Fibroblast of the aortic adventitia (primary cell): Measurements from ENCODE around the gene MEMO1. TPM values are rescaled to one million over a fixed set of nuclear protein-coding genes. Genes with fewer than 3 reads are reported as not detected.
"Not testable (repeated sequence)": the region's sequence is repeated elsewhere in the genome, so short reads cannot be mapped to it uniquely, and the experiment has no call there.

Source experiments
- DNase-seq: peaks from one replicate; pipeline ENCODE4 v3.0.0-alpha.2; 2010; ENCODE audit warnings: low read depth
- H3K4me3 ChIP-seq: 2 replicates; pipeline ENCODE4 v1.5.1; 2011; ENCODE audit warnings: low read depth, mild to moderate bottlenecking, control low read depth, low read length, moderate library complexity
- CTCF ChIP-seq: IDR thresholded peaks from 2 replicates; pipeline ENCODE4 v1.5.1; 2011; ENCODE audit warnings: mild to moderate bottlenecking, low read length, control low read depth, inconsistent platforms; ENCODE audit not compliant: insufficient read depth
- total RNA-seq: library from RNA; depleted of rRNA; stranded (reverse); fragments of >200 nt; gene quantifications from 2 replicates; pipeline ENCODE4 v1.2.3, GENCODE V29; 2012; ENCODE audit warnings: low replicate concordance

The MEMO1 gene
- total RNA-seq, 1 donor: 41.2 TPM

GRCh38 chr2:31903109-31903780 lies 107.6 kb downstream of the MEMO1 start:
- DNase-seq: no peak
- no peak for TF ChIP-seq CTCF
- H3K4me3 ChIP-seq: no peak overlapping the region

GRCh38 chr2:31901900-31902299 lies 108.9 kb downstream of the MEMO1 start:
- TF ChIP-seq CTCF: no peak
- H3K4me3 ChIP-seq: no peak overlapping the region
- no peak for DNase-seq

DNA sequence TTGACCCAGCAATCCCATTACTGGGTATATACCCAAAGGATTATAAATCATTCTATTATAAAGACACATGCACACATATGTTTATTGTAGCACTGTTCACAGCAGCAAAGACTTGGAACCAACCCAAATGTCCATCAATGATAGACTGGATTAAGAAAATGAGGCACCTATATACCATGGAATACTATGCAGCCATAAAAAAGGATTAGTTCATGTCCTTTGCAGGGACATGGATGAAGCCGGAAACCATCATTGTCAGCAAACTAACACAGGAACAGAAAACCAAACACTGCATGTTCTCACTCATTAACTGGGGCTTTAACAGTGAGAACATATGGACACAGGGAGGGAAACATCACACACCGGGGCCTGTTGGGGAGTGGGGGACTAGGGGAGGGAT lies 110.7 kb downstream of the MEMO1 start:
- H3K4me3 ChIP-seq, DNase-seq: not testable (repeated sequence)

DNA sequence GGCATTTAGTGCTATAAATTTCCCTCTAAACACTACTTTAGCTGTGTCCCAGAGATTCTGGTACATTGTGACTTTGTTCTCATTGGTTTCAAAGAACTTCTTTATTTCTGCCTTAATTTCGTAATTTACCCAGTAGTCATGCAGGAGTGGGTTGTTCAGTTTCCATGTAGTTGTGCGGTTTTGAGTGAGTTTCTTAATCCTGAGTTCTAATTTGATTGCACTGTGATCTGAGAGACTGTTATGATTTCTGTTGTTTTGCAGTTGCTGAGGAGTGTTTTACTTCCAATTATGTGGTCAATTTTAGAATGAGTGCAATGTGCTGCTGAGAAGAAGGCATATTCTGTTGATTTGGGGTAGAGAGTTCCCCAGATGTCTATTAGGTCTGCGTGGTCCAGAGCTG lies 112.5 kb downstream of the MEMO1 start:
- not testable (repeated sequence) for H3K4me3 ChIP-seq, DNase-seq

DNA sequence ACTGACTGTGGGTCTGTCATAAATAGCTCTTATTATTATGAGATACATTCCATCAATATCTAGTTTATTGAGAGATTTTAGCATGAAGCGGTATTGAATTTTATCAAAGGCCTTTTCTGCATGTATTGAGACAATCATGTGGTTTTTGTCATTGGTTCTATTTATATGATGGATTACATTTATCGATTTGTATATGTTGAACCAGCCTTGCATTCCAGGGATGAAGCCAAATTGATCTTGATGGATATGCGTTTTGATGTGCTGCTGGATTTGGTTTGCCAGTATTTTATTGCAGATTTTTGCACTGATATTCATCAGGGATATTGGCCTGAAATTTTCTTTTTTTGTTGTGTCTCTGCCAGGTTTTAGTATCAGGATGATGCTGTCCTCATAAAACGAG lies 113.5 kb downstream of the MEMO1 start:
- not testable (repeated sequence) for DNase-seq, H3K4me3 ChIP-seq

- no peak for TF ChIP-seq CTCF
- DNase-seq: no peak
- no peak overlapping the region for H3K4me3 ChIP-seq
Measured at GRCh38 chr2:31896293-31896692, 114.5 kb downstream of the MEMO1 start.

DNA sequence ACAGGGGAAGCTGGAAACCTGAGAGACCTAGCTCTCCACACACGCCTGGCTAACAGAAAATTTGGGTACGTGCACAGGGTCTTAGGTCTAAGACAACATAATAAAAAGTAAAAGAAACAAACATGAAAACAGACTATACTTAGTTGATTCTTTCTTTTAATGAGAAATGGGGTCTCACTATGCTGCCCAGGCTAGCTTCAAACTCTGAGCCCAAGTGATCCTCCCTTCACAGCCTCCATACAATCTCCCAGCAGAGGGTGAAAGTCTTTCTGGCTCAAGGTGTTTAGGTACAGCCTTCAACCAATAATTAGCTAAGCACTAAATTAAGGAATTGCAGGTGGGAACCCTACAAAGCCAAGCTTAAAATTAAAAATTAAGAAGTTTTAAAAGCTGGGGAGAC lies 116.2 kb downstream of the MEMO1 start:
- H3K4me3 ChIP-seq: no peak overlapping the region
- DNase-seq: no peak
- TF ChIP-seq CTCF: no peak

DNA sequence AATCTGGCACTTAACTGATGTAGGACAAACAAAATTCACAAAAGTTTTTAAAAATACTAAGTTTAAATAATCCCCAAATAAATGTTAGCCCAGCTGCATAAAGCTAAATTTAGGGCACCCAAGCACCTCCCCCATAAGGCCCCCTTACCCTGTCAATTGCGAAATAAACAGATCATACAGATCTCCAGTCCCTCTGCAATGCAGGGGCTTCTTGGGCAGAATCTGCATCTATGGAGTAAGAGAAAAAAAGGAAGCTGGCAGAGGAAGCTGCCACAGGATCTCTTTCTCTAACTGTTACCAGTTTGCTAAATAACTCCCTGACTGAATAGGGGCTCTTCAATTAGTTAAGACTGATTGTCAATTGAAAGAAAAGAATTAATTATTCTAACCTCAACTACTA lies 117.7 kb downstream of the MEMO1 start:
- no peak for DNase-seq
- H3K4me3 ChIP-seq: no peak overlapping the region
- TF ChIP-seq CTCF: no peak

DNA sequence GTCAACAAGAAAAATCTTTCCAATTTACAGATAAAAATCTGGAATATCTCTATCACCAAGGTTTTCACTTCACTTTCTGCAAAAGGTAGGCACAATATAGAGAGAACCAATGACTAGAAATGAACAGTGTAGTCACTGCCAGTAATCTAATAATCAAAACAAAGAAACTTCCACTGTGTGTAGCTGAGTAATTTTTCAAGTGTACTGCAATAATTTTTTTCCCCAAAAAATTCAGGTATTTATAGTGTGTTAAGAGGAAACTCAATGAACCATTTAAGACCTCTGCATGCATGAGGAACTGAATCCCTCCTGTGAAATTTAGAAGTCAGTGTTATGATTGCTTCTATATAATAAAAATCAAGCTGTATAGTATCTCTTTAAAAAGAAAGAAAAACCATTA lies 121.8 kb downstream of the MEMO1 start:
- H3K4me3 ChIP-seq: no peak overlapping the region
- TF ChIP-seq CTCF: no peak
- no peak for DNase-seq
